ENCODE measurements around the gene LRRK2. TPM values are rescaled to one million over a fixed set of nuclear protein-coding genes. Genes with fewer than 3 reads are reported as not detected.

LRRK2 gene
- total and polyA plus RNA-seq, 10 of the 15 experiments (the other 5 are each of a cell fraction or from before 2014, with no cell fraction given) = 0.80 to 32.6 (median 1.4) TPM

GRCh38 chr12:40390980-40391379, 166.2 kb downstream of the LRRK2 start:
- no peaks in the 10 kb centered on the region for H3K9me3 ChIP-seq (replicated peaks; ENCODE audit: control insufficient read depth, insufficient read depth, low read length)
- ChIA-PET POLR2A (no interaction called here), RAD21 (ENCODE audit: unreplicated experiment) (no interaction called here), CTCF (interaction anchor here (0.9 to 1.3 kb wide), 2 partner anchors 10 to 15 kb away, joined by 3 read pairs; no protein-coding TSS in a partner anchor), SMC1A (ENCODE audit: uncharacterized antibody, unreplicated experiment) (interaction anchor here (0.9 kb wide), 1 partner anchor 264 kb away, joined by 3 read pairs; no protein-coding TSS in a partner anchor)
- H3K27me3 ChIP-seq (replicated peaks in 1 of 2; ENCODE audit: control insufficient read depth in 2 of 2, insufficient read depth in 2 of 2, low read length in 1 of 2) = no peaks in the 10 kb centered on the region; a peak in 1 of 4 replicates
- in situ Hi-C loops (cut with MboI) = no loop called here
- H3K36me3 ChIP-seq (ENCODE audit: control insufficient read depth in 2 of 2, insufficient read depth in 2 of 2, low read length in 1 of 2) = no peaks in the 10 kb centered on the region
- FAIRE-seq = no peak
- no peak overlapping the region for H3K4me2 ChIP-seq (ENCODE audit: control insufficient read depth, insufficient read depth)
- H3K4me1 ChIP-seq (ENCODE audit: control insufficient read depth, insufficient read depth, low read length) = no peaks in the 10 kb centered on the region
- WGBS (ENCODE audit: insufficient coverage, insufficient replicate concordance, low lambda C conversion rate, missing lambda C conversion rate) = 14% methylated on average over 2 of the region's 2 CpGs
- no peaks in the 10 kb centered on the region for H4K20me1 ChIP-seq (ENCODE audit: control insufficient read depth, insufficient read depth)
- no peak overlapping the region for H3K4me3 ChIP-seq
- BruUV-seq (replicated peaks) = no TSS peak
- intact Hi-C loops (cut with micrococcal nuclease; ENCODE audit: unreplicated experiment) = no loop called here
- no peak for DNase-seq (ENCODE audit: low read depth, low spot score)
- H3K27ac ChIP-seq (ENCODE audit: control insufficient read depth, insufficient read depth) = no peak overlapping the region
- H3K79me2 ChIP-seq (ENCODE audit: control insufficient read depth, insufficient read depth, low read length) = no peaks in the 10 kb centered on the region
- H3K9ac ChIP-seq (ENCODE audit: control insufficient read depth, insufficient read depth, low read length) = no peak overlapping the region
- H2AFZ ChIP-seq (ENCODE audit: control insufficient read depth, low read depth, low read length) = no peak overlapping the region
- ATAC-seq = no peak
- no peak for TF ChIP-seq RELA (IDR thresholded peaks at IDR 0.05; ENCODE audit: borderline replicate concordance, partially characterized antibody)
- no peak for TF ChIP-seq BCLAF1 (IDR thresholded peaks at IDR 0.05)
- TF ChIP-seq ZNF384 (IDR thresholded peaks at IDR 0.05; ENCODE audit: borderline replicate concordance, low read depth, low read length) = no peak
- TF ChIP-seq POLR2AphosphoS5 (IDR thresholded peaks at IDR 0.05; ENCODE audit: low read length) = no peak
- no peak for TF ChIP-seq NFYA (IDR thresholded peaks at IDR 0.05; ENCODE audit: borderline replicate concordance, low read depth, low read length)
- TF ChIP-seq IKZF2 (IDR thresholded peaks at IDR 0.05) = no peak
- TF ChIP-seq YY1 (IDR thresholded peaks at IDR 0.05; ENCODE audit: low read depth, low read length) = no peak
- no peak for TF ChIP-seq SUZ12 (IDR thresholded peaks at IDR 0.05; ENCODE audit: unreplicated experiment)
- TF ChIP-seq CHD1 (IDR thresholded peaks at IDR 0.05; ENCODE audit: low read depth, low read length) = no peak
- no peak for TF ChIP-seq FOXM1 (IDR thresholded peaks at IDR 0.05; ENCODE audit: low read depth, low read length)
- no peak for TF ChIP-seq PRDM15 (CRISPR knock-in tag; IDR thresholded peaks at IDR 0.05)
- no peak for TF ChIP-seq CREM (IDR thresholded peaks at IDR 0.05; ENCODE audit: low read depth)
- no peak for TF ChIP-seq CEBPB (IDR thresholded peaks at IDR 0.05; ENCODE audit: borderline replicate concordance in 1 of 2, low read depth in 2 of 2, low read length in 2 of 2)
- TF ChIP-seq SKIL (IDR thresholded peaks at IDR 0.05; ENCODE audit: low read depth, poor library complexity, severe bottlenecking) = no peak
- TF ChIP-seq RBBP5 (conservative IDR thresholded peaks at IDR 0.05) = no peak
- TF ChIP-seq WRNIP1 (IDR thresholded peaks at IDR 0.05; ENCODE audit: borderline replicate concordance, low read depth, low read length) = no peak
